GM03348 (cell line): Measurements from ENCODE around the gene MAGI1.

Experiments used
- DNase-seq: peaks from one replicate; pipeline ENCODE4 v3.0.0; 2012; ENCODE audit warnings: low spot score

The MAGI1 gene

DNA sequence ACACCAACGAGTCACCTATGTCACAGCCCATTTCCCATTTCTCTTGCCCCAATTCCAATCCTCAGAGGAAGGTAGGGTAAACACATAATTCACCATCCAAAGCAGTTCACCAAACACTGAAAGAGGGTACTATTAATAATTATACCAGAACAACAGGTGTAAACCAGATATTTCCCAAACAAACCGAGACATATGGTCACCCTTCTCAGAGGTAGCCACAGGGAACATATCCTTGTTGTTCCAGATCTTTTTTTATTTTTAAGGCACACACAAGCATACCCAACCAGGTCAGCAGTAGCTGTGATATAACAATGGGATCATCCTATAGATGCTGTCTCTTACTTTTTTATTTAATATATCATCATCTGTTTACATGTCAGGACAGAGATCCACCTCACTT lies 24.7 kb downstream of the MAGI1 start:
- no peak for DNase-seq

DNA sequence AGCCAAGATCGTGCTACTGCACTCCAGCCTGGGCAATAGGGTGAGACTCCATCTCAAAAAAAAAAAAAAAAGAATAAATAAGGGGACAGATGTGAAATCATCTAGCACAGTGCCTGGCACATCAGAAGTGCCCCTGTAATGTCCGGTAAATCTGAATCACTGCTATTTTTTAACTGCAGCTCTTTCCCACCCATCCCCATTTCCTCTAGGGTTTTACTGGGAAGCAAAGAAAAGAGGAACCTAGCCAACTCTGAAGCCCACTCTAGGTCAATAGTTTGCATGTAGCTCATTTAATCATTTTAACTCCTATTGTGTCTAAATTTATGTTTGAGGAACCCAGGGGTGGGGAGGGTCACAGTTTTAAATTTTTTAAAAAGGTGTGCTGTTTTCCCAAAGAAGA lies 26.0 kb downstream of the MAGI1 start:
- no peak for DNase-seq

DNA sequence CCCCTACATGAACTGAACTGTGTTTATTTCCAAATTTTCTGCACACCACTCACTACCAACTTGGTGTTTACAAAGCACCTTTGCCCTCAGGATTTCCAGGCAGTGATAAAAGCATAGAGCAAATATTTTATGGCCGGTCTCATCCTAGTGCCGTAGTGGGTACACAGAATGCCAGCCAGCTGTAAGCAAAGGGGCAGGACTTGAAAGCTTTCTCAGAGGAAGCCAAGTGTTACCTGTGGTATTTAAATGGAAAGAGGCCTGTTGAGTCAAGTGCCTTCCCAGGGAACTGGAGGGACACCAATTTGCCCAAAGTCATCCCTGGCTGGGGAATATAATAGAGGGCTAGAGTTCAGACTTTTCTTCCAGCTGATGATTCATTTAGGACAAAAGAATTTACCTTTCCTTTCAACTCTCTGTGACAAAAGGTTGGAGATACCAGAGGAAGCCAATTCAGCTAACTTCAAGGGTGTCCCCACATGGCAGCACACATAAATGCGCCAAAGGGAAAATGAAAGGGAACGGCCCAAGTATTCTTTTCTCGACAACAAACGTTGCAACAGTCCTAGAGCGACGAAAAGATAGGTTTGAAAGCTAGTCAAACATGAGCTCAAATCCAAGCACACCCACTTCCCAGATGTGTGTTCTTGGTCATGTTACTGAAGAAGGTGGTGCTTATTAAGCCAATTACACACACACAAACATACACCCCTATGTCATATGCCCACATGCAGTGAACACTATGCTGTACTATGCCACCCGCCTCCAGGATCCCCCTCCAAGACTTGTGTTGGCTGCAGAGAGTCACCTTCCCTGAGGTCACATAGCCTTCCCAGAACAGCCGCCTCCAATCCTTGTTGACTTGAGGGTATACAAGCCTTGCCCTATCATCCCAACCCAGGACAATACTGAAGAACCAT lies 27.7 kb downstream of the MAGI1 start:
- no peak for DNase-seq

DNA sequence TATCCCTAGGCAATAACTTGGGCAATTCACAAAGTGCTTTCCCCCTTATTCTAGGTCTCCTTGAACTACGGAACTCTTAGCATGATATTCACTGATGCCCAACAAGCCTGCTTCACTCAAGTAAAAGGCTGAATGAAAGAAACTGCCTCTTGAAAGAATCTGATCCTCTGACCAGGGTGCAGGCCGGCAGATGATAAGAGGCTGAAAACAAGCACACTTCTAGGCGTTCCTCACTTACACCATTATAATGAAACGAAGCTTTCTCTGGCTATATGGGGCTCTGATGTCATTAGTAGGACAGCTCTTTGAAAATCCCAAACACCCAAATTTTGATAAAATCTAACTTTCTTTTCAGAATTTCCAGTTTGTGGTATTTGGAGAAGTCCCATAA lies 28.4 kb downstream of the MAGI1 start:
- no peak for DNase-seq

DNA sequence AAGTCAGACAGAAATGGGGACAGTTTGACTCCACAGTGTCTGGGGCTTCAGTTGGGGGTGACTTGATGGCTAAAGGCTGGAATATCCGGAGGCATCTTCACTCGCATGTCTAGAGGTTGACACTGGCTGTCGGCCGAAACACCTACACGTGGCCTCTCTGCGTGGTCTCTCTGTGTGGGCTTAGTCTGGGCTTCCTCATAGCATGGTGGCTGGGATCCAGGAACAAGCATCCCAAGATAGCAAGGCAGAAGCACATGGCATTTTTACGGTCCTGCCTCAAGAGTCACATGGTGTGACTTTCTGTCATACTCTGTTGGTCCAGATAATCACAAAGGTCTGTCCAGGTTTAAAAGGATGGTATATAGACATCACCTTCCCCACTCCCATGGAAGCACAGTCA lies 34.5 kb downstream of the MAGI1 start:
- DNase-seq = no peak

DNA sequence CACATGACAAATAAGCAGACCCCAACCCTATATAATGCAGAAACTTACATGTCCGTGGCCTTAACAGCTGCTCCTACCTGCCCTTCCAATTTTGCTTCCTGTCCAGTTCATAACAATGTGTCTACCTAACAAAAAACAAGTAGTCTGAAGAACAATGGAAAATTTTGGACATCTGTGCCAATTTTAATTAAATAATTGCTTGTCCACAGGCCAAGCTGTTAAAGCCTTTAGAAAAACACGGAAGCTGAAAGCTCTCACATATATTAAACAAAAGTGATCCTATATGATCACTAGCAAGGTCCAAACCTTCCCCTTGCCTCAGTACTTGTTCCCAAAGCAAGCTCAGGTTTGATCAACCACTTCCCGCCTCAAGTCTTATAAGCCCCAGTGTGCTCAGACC lies 37.1 kb downstream of the MAGI1 start:
- DNase-seq = no peak

DNA sequence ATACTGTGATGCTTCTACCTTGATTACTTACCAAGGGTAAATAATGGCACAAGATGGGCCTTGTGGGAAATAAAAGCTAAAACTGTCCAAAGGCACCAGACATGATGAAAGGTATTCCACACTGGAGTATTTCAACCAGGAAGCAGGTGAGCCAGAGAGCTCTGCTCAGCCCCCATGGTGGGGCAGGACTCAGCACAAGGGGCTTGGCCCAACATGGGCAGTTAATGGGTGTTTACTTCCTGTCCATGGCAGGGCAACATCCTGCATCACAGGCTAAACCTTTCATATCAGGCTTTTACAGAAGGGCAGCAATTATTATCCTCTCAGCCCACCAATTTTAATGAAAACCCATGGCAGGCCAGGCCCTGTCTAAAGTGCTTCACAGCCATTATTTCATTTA lies 38.2 kb downstream of the MAGI1 start:
- no peak for DNase-seq

GRCh38 chr3:65999606-66000005 lies 39.1 kb downstream of the MAGI1 start:
- no peak for DNase-seq

- no peak for DNase-seq
These were observed 42.1 kb downstream of the MAGI1 start for GRCh38 chr3:65996589-65996988.

DNA sequence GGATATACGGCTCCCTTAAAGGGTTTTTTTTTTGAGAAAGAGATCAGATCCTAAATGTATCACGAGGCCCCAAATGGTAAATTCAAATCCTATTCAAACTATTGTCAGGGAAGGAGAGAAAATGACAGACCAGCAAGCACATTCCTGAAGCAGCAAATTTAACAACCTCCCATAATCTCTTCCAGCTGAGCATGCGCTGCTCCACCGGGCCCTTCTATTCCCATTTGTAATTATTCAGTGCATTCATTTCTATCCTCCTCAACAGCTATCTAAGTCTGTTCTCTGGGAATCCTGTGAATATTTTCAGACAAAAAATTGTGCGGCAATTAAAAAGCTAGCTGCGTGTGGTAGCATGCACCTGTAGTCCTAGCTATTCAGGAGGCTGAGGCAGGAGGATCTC lies 43.2 kb downstream of the MAGI1 start:
- DNase-seq = no peak

DNA sequence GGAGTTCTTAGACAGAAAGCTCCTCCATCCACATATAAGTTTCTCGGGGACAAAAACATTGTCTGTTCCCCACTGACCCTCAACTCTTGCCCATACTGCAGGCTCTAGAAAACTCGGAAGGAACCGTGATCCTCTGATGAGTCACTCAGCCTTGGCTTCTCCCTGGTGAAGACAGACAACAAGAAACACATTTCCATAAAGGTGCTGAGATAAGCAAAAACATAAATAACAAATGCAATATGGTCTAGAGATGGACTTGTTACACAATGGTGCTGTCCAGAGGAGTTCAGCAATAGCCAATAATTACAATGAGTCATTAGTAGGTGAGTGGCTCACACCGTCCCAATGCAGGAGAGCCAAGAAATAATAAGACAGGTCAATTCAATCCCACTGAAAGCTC lies 43.7 kb downstream of the MAGI1 start:
- peak; percentile 56 for DNase-seq

DNA sequence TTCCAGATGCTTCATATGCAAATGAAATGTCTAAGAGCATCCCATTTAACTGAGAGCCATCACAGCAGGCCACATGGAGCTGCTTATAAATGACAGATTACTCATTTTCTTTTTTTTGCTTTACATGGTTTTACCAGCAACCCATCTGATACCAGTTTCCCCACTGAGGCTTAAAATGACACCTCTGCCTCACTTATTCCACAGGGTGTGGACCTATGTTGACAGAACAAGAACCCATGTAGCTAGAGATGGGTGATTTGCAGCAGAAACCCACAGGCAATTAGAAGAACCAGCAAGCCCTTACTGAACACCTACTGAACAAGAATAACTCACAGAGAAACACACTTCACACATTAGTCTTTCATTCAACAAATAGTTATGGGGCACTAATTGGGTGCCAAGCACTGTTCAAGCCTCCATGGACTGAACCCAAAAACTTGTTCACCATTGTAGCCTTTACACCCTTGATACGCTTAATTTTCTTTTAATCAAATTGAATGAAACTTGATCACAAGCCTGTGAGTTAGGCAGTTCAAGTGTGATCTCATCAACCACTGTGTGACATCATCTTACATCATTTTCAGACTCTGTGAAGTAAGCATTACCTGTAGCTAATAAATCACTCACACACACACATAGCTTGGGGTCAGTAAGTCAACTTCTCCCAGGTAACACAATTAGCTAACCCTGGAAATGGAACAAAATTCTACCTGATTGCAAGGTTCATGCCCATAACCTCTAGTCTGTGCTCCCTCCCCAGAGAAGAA lies 45.4 kb downstream of the MAGI1 start:
- no peak for DNase-seq

- no peak for DNase-seq
These were observed 46.6 kb downstream of the MAGI1 start for GRCh38 chr3:65992106-65992505.

- no peak for DNase-seq
These were observed 50.1 kb downstream of the MAGI1 start for GRCh38 chr3:65988411-65989180.

DNA sequence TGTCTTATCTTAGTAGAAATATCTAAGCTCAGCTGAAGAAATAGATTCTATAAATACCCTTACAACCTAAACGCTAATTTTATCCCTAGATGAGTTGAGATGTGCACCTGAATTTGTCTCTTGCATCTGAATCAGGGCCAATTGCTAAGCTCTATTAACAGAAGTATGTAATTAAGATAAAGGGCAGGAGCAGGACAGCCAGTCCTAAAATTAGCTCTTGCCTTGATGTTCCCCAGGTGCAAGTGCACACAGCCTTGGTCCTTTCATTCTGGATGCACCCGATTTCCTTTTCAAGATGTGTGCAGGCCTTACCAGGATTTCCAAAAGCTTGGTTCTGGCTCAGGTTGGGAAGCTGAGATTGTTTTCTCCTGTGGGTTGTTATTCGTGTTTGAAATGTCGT lies 52.4 kb downstream of the MAGI1 start:
- DNase-seq = no peak

GRCh38 chr3:65984975-65985374 lies 53.7 kb downstream of the MAGI1 start:
- no peak for DNase-seq

GRCh38 chr3:65983100-65983499 lies 55.6 kb downstream of the MAGI1 start:
- DNase-seq = no peak

DNA sequence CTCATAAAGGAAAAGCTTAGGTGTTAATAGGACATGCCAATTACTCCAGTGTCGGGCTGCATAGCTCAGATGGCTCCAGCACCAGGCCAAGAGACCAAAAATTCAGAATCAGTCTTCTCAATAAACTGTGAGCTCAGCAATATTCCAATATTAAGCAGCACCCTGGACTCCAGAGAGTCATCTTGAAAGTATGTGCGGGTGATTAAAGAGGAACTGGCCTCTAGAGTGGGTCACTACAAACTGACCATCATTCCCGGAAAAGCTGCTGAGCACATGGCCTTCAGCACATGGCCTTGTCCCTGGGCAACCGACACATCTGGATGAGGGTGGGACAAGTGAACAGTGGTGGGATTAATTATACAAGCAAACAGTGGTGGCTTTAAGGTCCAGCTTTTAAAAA lies 59.0 kb downstream of the MAGI1 start:
- DNase-seq = peak; percentile 39

GRCh38 chr3:65979162-65979561 lies 59.6 kb downstream of the MAGI1 start:
- DNase-seq = peak; percentile 77

- DNase-seq = no peak
These were observed 60.6 kb downstream of the MAGI1 start for GRCh38 chr3:65978116-65978515.

- no peak for DNase-seq
These were observed 63.7 kb downstream of the MAGI1 start for GRCh38 chr3:65975032-65975431.

DNA sequence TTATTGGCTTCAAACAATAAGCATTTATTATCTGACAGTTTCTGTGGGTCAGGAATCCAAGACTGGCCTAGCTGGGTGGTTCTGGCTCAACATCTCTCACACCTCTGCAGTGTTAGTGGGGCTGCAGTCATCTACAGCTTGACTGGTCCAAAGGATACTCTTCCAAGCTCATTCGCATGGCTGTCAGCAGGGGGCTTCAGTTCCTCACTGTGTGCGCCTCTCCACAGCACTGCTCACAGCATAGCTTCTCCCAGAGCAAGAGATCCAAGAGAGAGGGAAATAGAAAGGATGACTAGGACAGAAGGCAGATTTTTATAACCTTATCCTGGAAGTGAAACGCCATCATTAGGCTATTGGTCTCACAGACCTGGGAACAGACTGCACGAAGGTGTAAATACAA lies 64.2 kb downstream of the MAGI1 start:
- no peak for DNase-seq

- no peak for DNase-seq
These were observed 66.0 kb downstream of the MAGI1 start for GRCh38 chr3:65972765-65973164.
